GM12864 (cell line): ENCODE data around the gene CHRNA9.

ENCODE experiments used
- DNase-seq: peaks from one replicate; pipeline ENCODE4 v3.0.0-alpha.2; 2011; ENCODE audit warnings: low read depth
- H3K4me3 ChIP-seq: 2 replicates; pipeline ENCODE4 v1.5.1; 2011; ENCODE audit warnings: mild to moderate bottlenecking, low read depth, low read length, control low read depth
- CTCF ChIP-seq: IDR thresholded peaks from 2 replicates; pipeline ENCODE4 v1.5.1; 2011; ENCODE audit warnings: low read depth, mild to moderate bottlenecking, moderate library complexity, low read length, control low read depth, inconsistent platforms; ENCODE audit errors: missing control alignments

The CHRNA9 gene

GRCh38 chr4:40340030-40340429, 4.9 kb downstream of the CHRNA9 start:
- H3K4me3 ChIP-seq: no peak overlapping the region
- no peak for TF ChIP-seq CTCF
- DNase-seq: no peak

- TF ChIP-seq CTCF: no peak
- DNase-seq: no peak
- no peak overlapping the region for H3K4me3 ChIP-seq
These were observed 12.3 kb downstream of the CHRNA9 start for GRCh38 chr4:40347472-40347871.

GRCh38 chr4:40348000-40348399, 12.9 kb downstream of the CHRNA9 start:
- no peak for DNase-seq
- TF ChIP-seq CTCF: no peak

GRCh38 chr4:40349561-40350198, 14.5 kb downstream of the CHRNA9 start:
- no peak overlapping the region for H3K4me3 ChIP-seq
- no peak for TF ChIP-seq CTCF
- DNase-seq: no peak

More at GRCh38 chr4:40348000-40348399, 12.9 kb downstream of the CHRNA9 start:
- H3K4me3 ChIP-seq: no peak overlapping the region

GRCh38 chr4:40350627-40351227, 15.6 kb downstream of the CHRNA9 start:
- no peak for TF ChIP-seq CTCF

GRCh38 chr4:40354158-40354557, 19.0 kb downstream of the CHRNA9 start:
- no peak overlapping the region for H3K4me3 ChIP-seq
- DNase-seq: no peak
- no peak for TF ChIP-seq CTCF

More at GRCh38 chr4:40350627-40351227, 15.6 kb downstream of the CHRNA9 start:
- H3K4me3 ChIP-seq: no peak overlapping the region
- DNase-seq: no peak

- no peak overlapping the region for H3K4me3 ChIP-seq
- no peak for TF ChIP-seq CTCF
- no peak for DNase-seq
These were observed 20.0 kb downstream of the CHRNA9 start for GRCh38 chr4:40355131-40355530.
